Measurements from ENCODE around the gene NKD1.

GRCh38 chr16:50652836-50653425, 104.7 kb downstream of the NKD1 start:
- TF ChIP-seq TAF1 (IDR thresholded peaks at IDR 0.05; ENCODE audit: borderline replicate concordance, insufficient read depth, low read length) (no peak), REST (IDR thresholded peaks at IDR 0.05; ENCODE audit: insufficient read depth in 1 of 2, low read depth in 2 of 2, low read length in 2 of 2) (no peak), POLR2AphosphoS5 (IDR thresholded peaks at IDR 0.05; ENCODE audit: low read depth, low read length) (no peak), SIN3A (IDR thresholded peaks at IDR 0.05; ENCODE audit: borderline replicate concordance, insufficient read depth, low read length) (no peak), FOXP2 (optimal IDR thresholded peaks at IDR 0.05; ENCODE audit: borderline replicate concordance, extremely low read depth, extremely low read length, insufficient read depth) (no peak)
